Measurements from ENCODE around the gene CADPS2. TPM values are rescaled to one million over a fixed set of nuclear protein-coding genes. Genes with fewer than 3 reads are reported as not detected.

Gene CADPS2
- total and polyA plus RNA-seq, 9 donors: 4.4 to 11.3 (median 7.4) TPM

GRCh38 chr7:122423591-122423990, 462.7 kb downstream of the CADPS2 start:
- Histone ChIP-seq H3K9me3 (replicated peaks; ENCODE audit: control insufficient read depth, low read depth, low read length) (no peaks in the 10 kb centered on the region), H3K27ac (ENCODE audit: low read length) (no peak overlapping the region), H3K36me3 (ENCODE audit: control insufficient read depth, insufficient read depth, low read length) (no peaks in the 10 kb centered on the region), H3K4me3 (ENCODE audit: low read length) (no peak overlapping the region), H3K27me3 (ENCODE audit: control insufficient read depth, insufficient read depth, low read length) (no peaks in the 10 kb centered on the region), H3K4me1 (ENCODE audit: control insufficient read depth, insufficient read depth, low read length) (no peaks in the 10 kb centered on the region)
- 38% methylated on average over 1 of the region's 4 CpGs for WGBS (ENCODE audit: insufficient coverage)
- no peak for DNase-seq

DNA sequence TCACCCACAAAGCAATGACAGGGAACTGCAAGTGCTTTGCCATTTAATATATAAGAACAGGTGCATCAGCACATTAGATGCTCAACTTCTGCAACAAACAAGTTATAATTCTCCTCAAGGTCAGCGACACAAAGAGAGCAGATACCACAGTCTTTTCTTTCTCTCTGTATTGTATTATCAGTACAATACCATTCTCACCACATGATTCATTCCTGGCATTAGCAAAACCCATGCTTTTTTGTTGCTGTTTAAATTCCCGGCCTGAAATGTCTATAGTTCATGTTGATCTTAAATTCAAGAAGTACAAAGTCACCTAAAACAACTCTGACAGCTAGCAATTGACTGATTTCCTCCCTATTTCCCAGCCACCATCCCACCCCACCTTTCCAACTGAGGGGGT, 469.9 kb downstream of the CADPS2 start:
- Histone ChIP-seq H3K4me1 (ENCODE audit: control insufficient read depth, insufficient read depth, low read length) (no peaks in the 10 kb centered on the region), H3K27ac (ENCODE audit: low read length) (no peak overlapping the region), H3K9me3 (replicated peaks; ENCODE audit: control insufficient read depth, low read depth, low read length) (no peaks in the 10 kb centered on the region), H3K27me3 (ENCODE audit: control insufficient read depth, insufficient read depth, low read length) (no peaks in the 10 kb centered on the region), H3K36me3 (ENCODE audit: control insufficient read depth, insufficient read depth, low read length) (no peaks in the 10 kb centered on the region), H3K4me3 (ENCODE audit: low read length) (no peak overlapping the region)
- no peak for DNase-seq
- WGBS (ENCODE audit: insufficient coverage): no CpG with 5 or more reads among the region's 2 CpGs

GRCh38 chr7:122415510-122415909, 470.8 kb downstream of the CADPS2 start:
- DNase-seq: no peak
- Histone ChIP-seq H3K9me3 (replicated peaks; ENCODE audit: control insufficient read depth, low read depth, low read length) (no peaks in the 10 kb centered on the region), H3K36me3 (ENCODE audit: control insufficient read depth, insufficient read depth, low read length) (no peaks in the 10 kb centered on the region), H3K27ac (ENCODE audit: low read length) (no peak overlapping the region), H3K4me3 (ENCODE audit: low read length) (no peak overlapping the region), H3K4me1 (ENCODE audit: control insufficient read depth, insufficient read depth, low read length) (no peaks in the 10 kb centered on the region), H3K27me3 (ENCODE audit: control insufficient read depth, insufficient read depth, low read length) (no peaks in the 10 kb centered on the region)
- WGBS (ENCODE audit: insufficient coverage): no CpG with 5 or more reads among the region's 1 CpG

- Histone ChIP-seq H3K27me3 (ENCODE audit: control insufficient read depth, insufficient read depth, low read length) (no peaks in the 10 kb centered on the region), H3K36me3 (ENCODE audit: control insufficient read depth, insufficient read depth, low read length) (no peaks in the 10 kb centered on the region), H3K9me3 (replicated peaks; ENCODE audit: control insufficient read depth, low read depth, low read length) (no peaks in the 10 kb centered on the region), H3K4me3 (ENCODE audit: low read length) (no peak overlapping the region), H3K4me1 (ENCODE audit: control insufficient read depth, insufficient read depth, low read length) (no peaks in the 10 kb centered on the region), H3K27ac (ENCODE audit: low read length) (no peak overlapping the region)
- WGBS (ENCODE audit: insufficient coverage): no CpG with 5 or more reads among the region's 1 CpG
- no peak for DNase-seq
Measured at GRCh38 chr7:122413339-122413738, 472.9 kb downstream of the CADPS2 start.

DNA sequence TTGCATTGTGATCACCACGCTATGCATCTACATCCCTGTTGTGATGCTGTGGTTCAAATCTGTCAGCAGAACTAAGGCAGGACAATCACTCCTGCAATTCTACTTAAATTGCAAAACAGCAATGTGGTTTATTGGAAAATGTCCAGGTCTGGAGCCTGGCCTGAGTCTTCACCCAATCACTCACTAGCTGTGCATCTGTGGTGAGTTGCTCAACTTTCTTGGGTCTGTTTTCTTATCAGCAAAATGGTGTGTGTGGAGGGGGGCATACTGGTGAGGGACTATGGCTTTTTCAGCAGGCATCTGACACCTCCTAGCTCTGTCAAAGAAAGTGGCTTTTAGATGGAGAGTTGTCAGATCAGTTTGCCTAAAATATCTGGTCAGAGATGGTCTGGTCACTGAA, 473.4 kb downstream of the CADPS2 start:
- Histone ChIP-seq H3K36me3 (ENCODE audit: control insufficient read depth, insufficient read depth, low read length) (no peaks in the 10 kb centered on the region), H3K27me3 (ENCODE audit: control insufficient read depth, insufficient read depth, low read length) (no peaks in the 10 kb centered on the region), H3K9me3 (replicated peaks; ENCODE audit: control insufficient read depth, low read depth, low read length) (no peaks in the 10 kb centered on the region), H3K4me3 (ENCODE audit: low read length) (no peak overlapping the region), H3K27ac (ENCODE audit: low read length) (no peak overlapping the region), H3K4me1 (ENCODE audit: control insufficient read depth, insufficient read depth, low read length) (no peaks in the 10 kb centered on the region)
- no CpG with 5 or more reads among the region's 1 CpG for WGBS (ENCODE audit: insufficient coverage)
- DNase-seq: peak; percentile 34

DNA sequence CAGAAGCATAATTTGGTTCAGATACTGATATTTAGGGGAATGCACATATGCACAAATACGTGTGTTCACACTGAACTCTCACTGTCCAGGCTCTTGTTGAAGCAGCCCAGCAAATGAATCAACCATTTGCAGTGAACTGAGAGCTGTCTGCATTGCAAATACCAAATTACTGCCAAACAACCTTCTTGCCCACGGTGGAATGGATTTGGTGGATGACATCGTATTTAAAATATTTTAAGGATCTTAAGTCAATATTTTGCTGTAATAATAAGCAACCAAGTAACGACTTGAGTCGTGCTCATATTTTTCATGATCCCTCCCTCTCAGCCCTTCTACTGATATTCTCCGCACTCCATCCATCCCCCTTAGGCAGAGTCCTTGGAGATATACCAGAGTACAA, 473.8 kb downstream of the CADPS2 start:
- Histone ChIP-seq H3K4me3 (ENCODE audit: low read length) (no peak overlapping the region), H3K27me3 (ENCODE audit: control insufficient read depth, insufficient read depth, low read length) (no peaks in the 10 kb centered on the region), H3K36me3 (ENCODE audit: control insufficient read depth, insufficient read depth, low read length) (no peaks in the 10 kb centered on the region), H3K4me1 (ENCODE audit: control insufficient read depth, insufficient read depth, low read length) (no peaks in the 10 kb centered on the region), H3K27ac (ENCODE audit: low read length) (no peak overlapping the region), H3K9me3 (replicated peaks; ENCODE audit: control insufficient read depth, low read depth, low read length) (no peaks in the 10 kb centered on the region)
- WGBS (ENCODE audit: insufficient coverage): no CpG with 5 or more reads among the region's 6 CpGs
- no peak for DNase-seq

DNA sequence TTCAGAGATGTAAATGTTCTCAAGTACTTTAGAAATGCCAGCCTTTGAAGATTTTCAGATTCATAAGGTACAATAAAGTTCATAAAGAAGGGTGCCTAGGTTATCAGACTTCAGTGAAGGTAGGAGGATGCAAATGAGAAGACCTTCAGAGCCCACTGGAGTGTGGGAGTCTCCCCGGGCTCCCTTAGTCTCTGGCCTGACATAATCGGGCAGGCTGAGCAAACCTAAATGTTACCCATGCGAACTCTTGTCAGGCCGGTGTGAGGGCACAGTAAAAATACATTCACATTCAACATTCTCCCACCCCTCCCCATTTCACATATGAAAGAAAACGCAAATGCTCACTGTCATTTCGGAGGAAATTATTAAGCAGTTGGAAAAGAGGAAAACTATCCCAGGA, 479.1 kb downstream of the CADPS2 start:
- no peak for DNase-seq
- no peaks in the 10 kb centered on the region for H3K9me3 ChIP-seq (replicated peaks; ENCODE audit: control insufficient read depth, low read depth, low read length)
- no peaks in the 10 kb centered on the region for H3K4me1 ChIP-seq (ENCODE audit: control insufficient read depth, insufficient read depth, low read length)
- no peak overlapping the region for H3K27ac ChIP-seq (ENCODE audit: low read length)
- no peak overlapping the region for H3K4me3 ChIP-seq (ENCODE audit: low read length)
- H3K27me3 ChIP-seq (ENCODE audit: control insufficient read depth, insufficient read depth, low read length): no peaks in the 10 kb centered on the region
- H3K36me3 ChIP-seq (ENCODE audit: control insufficient read depth, insufficient read depth, low read length): no peaks in the 10 kb centered on the region
- 40% methylated on average over 1 of the region's 6 CpGs for WGBS (ENCODE audit: insufficient coverage)

DNA sequence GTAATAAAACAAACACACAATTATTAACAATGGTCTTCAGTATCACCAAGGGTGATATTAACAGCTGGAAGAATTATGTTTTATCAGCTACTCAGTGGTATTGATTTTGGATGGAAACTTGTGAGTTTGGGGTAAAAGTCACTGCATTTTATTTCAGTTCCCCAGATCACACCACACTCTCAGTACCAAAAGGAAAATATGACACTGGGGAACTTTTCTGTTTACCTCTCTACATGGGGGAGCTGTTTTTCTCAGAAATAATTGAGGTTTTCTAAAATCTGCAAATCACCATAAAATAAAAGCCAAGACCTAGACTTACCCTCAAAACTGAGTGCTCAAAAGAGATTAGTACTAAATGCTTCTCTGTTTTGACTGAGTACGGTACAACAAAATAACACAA, 483.1 kb downstream of the CADPS2 start:
- Histone ChIP-seq H3K4me3 (ENCODE audit: low read length) (no peak overlapping the region), H3K4me1 (ENCODE audit: control insufficient read depth, insufficient read depth, low read length) (no peaks in the 10 kb centered on the region), H3K9me3 (replicated peaks; ENCODE audit: control insufficient read depth, low read depth, low read length) (no peaks in the 10 kb centered on the region), H3K27ac (ENCODE audit: low read length) (no peak overlapping the region), H3K36me3 (ENCODE audit: control insufficient read depth, insufficient read depth, low read length) (no peaks in the 10 kb centered on the region), H3K27me3 (ENCODE audit: control insufficient read depth, insufficient read depth, low read length) (no peaks in the 10 kb centered on the region)
- WGBS (ENCODE audit: insufficient coverage): no CpG with 5 or more reads among the region's 1 CpG
- no peak for DNase-seq

GRCh38 chr7:122402235-122402634, 484.0 kb downstream of the CADPS2 start:
- Histone ChIP-seq H3K4me1 (ENCODE audit: control insufficient read depth, insufficient read depth, low read length) (no peaks in the 10 kb centered on the region), H3K9me3 (replicated peaks; ENCODE audit: control insufficient read depth, low read depth, low read length) (no peaks in the 10 kb centered on the region), H3K27ac (ENCODE audit: low read length) (no peak overlapping the region), H3K36me3 (ENCODE audit: control insufficient read depth, insufficient read depth, low read length) (no peaks in the 10 kb centered on the region), H3K27me3 (ENCODE audit: control insufficient read depth, insufficient read depth, low read length) (no peaks in the 10 kb centered on the region), H3K4me3 (ENCODE audit: low read length) (no peak overlapping the region)
- WGBS (ENCODE audit: insufficient coverage): no CpG with 5 or more reads among the region's 4 CpGs
- DNase-seq: no peak

GRCh38 chr7:122397381-122397780, 488.9 kb downstream of the CADPS2 start:
- Histone ChIP-seq H3K27ac (ENCODE audit: low read length) (no peak overlapping the region), H3K27me3 (ENCODE audit: control insufficient read depth, insufficient read depth, low read length) (no peaks in the 10 kb centered on the region), H3K9me3 (replicated peaks; ENCODE audit: control insufficient read depth, low read depth, low read length) (no peaks in the 10 kb centered on the region), H3K4me1 (ENCODE audit: control insufficient read depth, insufficient read depth, low read length) (no peaks in the 10 kb centered on the region), H3K36me3 (ENCODE audit: control insufficient read depth, insufficient read depth, low read length) (no peaks in the 10 kb centered on the region), H3K4me3 (ENCODE audit: low read length) (no peak overlapping the region)
- WGBS (ENCODE audit: insufficient coverage): no CpG with 5 or more reads among the region's 1 CpG
- no peak for DNase-seq

GRCh38 chr7:122394512-122394911, 491.7 kb downstream of the CADPS2 start:
- H3K9me3 ChIP-seq (replicated peaks; ENCODE audit: control insufficient read depth, low read depth, low read length): no peaks in the 10 kb centered on the region
- no peak overlapping the region for H3K27ac ChIP-seq (ENCODE audit: low read length)
- no peak overlapping the region for H3K4me3 ChIP-seq (ENCODE audit: low read length)
- no peaks in the 10 kb centered on the region for H3K27me3 ChIP-seq (ENCODE audit: control insufficient read depth, insufficient read depth, low read length)
- no peaks in the 10 kb centered on the region for H3K4me1 ChIP-seq (ENCODE audit: control insufficient read depth, insufficient read depth, low read length)
- DNase-seq: no peak
- no peaks in the 10 kb centered on the region for H3K36me3 ChIP-seq (ENCODE audit: control insufficient read depth, insufficient read depth, low read length)
